GM18867 (cell line): ENCODE results near the gene ZSCAN10.
"Not testable (repeated sequence)": the region's sequence is repeated elsewhere in the genome, so short reads cannot be mapped to it uniquely, and the experiment has no call there.

Experiments
- ATAC-seq: cut with Tn5 transposase; IDR thresholded peaks from one replicate; pipeline ENCODE4 v1.9.1; 2021; ENCODE audit warnings: mild to moderate bottlenecking, moderate library complexity; ENCODE audit not compliant: unreplicated experiment

The ZSCAN10 gene

GRCh38 chr16:3065069-3065741 lies 33.9 kb downstream of the ZSCAN10 start, which contains the start of gene IL32:
Gene IL32, plus strand, starts transcription at chr16:3065640. Its CDS starts 172 bp downstream, at chr16:3065812.
- ATAC-seq: no peak

GRCh38 chr16:3063625-3064386 lies 35.3 kb downstream of the ZSCAN10 start:
- no peak for ATAC-seq

GRCh38 chr16:3062553-3062952 lies 36.5 kb downstream of the ZSCAN10 start:
- ATAC-seq: no peak

GRCh38 chr16:3060339-3061127 lies 38.6 kb downstream of the ZSCAN10 start:
- no peak for ATAC-seq

- ATAC-seq: no peak
These were observed 39.3 kb downstream of the ZSCAN10 start for GRCh38 chr16:3059723-3060242.

GRCh38 chr16:3059041-3059722 lies 39.9 kb downstream of the ZSCAN10 start:
- peak; percentile 78 for ATAC-seq

GRCh38 chr16:3058139-3059030 lies 40.7 kb downstream of the ZSCAN10 start:
- peak; percentile 19 for ATAC-seq

GRCh38 chr16:3057181-3058138 lies 41.6 kb downstream of the ZSCAN10 start:
- no peak for ATAC-seq

- ATAC-seq: no peak
These were observed 42.5 kb downstream of the ZSCAN10 start for GRCh38 chr16:3056336-3057180.

- not testable (repeated sequence) for ATAC-seq
These were observed 43.4 kb downstream of the ZSCAN10 start for GRCh38 chr16:3055734-3056115.

GRCh38 chr16:3054965-3055733 lies 43.9 kb downstream of the ZSCAN10 start:
- no peak for ATAC-seq

- not testable (repeated sequence) for ATAC-seq
These were observed 45.8 kb downstream of the ZSCAN10 start for GRCh38 chr16:3053330-3053710.

- ATAC-seq: not testable (repeated sequence)
These were observed 46.3 kb downstream of the ZSCAN10 start for GRCh38 chr16:3052571-3053329.

GRCh38 chr16:3051494-3051893 lies 47.6 kb downstream of the ZSCAN10 start:
- no peak for ATAC-seq

- ATAC-seq: no peak
These were observed 48.1 kb downstream of the ZSCAN10 start for GRCh38 chr16:3051009-3051408.

- ATAC-seq: no peak
These were observed 48.6 kb downstream of the ZSCAN10 start for GRCh38 chr16:3050487-3050886.
